Fibroblast of lung (primary cell): ENCODE data around the gene COX8A.

Experiments
- EZH2 ChIP-seq: IDR thresholded peaks from 2 replicates; pipeline ENCODE4 v1.5.1; 2012; ENCODE audit warnings: low read length, control low read depth, mild to moderate bottlenecking; ENCODE audit errors: missing control alignments
- TF ChIP-seq, protein P1 (sequence below), 2 donors: IDR thresholded peaks in 1 of 2; conservative IDR thresholded peaks in 1 of 2; 1 replicate in 1 of 2; 2 replicates in 1 of 2; pipeline ENCODE4 v1.5.1; 2011 to 2012; ENCODE audit warnings: low read length in 2 of 2, control low read depth in 1 of 2, inconsistent platforms in 1 of 2, low read depth in 1 of 2, mild to moderate bottlenecking in 1 of 2

DNA sequence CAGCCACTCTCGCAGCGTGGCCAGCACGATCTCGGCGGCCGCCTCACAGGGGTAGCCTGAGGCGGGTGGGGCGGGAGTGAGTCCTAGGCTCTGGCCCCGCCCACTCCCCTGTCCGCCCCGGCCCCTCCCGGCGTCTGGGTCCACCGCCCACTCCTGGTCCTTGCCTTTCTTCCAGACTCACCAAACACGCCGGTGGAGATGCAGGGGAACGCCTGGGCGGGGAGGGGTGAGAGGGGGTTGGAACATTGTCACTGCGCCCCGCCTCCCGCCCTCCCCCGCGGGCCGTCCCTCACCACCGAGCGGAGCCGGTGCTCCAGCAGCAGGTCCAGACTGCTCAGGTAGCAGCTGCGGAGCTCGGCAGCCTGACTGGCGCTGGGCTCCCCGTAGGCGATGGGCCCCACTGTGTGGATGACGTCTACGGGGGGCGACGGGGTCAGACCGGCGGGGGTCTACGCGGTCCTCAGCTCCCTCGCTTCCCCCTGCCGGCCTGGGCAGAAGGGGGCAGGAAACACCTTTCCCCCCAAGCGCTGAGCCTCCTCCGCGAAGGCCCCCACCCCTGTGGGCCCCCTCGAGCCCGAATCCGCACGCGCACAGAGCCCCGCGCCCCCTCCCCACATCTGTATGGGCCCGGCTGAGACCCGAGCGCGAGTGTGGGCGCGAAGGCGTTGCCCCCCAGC is 25.1 kb downstream of the COX8A start:
- TF ChIP-seq, protein P1, sequence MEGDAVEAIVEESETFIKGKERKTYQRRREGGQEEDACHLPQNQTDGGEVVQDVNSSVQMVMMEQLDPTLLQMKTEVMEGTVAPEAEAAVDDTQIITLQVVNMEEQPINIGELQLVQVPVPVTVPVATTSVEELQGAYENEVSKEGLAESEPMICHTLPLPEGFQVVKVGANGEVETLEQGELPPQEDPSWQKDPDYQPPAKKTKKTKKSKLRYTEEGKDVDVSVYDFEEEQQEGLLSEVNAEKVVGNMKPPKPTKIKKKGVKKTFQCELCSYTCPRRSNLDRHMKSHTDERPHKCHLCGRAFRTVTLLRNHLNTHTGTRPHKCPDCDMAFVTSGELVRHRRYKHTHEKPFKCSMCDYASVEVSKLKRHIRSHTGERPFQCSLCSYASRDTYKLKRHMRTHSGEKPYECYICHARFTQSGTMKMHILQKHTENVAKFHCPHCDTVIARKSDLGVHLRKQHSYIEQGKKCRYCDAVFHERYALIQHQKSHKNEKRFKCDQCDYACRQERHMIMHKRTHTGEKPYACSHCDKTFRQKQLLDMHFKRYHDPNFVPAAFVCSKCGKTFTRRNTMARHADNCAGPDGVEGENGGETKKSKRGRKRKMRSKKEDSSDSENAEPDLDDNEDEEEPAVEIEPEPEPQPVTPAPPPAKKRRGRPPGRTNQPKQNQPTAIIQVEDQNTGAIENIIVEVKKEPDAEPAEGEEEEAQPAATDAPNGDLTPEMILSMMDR (conservative IDR thresholded peaks at IDR 0.05 in 1 of 2, IDR thresholded peaks at IDR 0.05 in 1 of 2; ENCODE audit: low read depth in 1 of 2, low read length in 2 of 2), result no peak
- TF ChIP-seq EZH2, result no peak
